Measurements from ENCODE around the gene SAP30BP.

The SAP30BP gene

DNA sequence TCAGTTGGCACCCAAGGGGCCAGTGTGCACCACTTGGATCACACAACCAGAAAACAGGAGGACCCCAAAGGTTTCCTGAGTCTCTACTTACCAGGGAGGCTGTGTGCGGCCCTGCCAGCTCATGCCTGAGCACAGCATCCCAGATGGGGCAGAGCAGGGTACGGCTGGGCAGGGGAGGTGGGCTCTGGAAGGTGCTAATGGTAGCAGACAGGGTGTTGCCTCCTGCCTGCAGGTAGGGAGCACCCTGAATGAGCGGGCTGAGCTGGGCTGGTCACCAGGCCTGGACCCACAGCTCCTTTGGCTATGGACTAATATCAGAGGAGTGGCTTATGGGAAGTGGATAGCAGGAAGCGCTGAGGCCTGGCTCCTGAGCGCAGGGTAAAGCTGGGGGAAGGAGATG, 14.8 kb upstream of the SAP30BP start:
- no peak for DNase-seq

DNA sequence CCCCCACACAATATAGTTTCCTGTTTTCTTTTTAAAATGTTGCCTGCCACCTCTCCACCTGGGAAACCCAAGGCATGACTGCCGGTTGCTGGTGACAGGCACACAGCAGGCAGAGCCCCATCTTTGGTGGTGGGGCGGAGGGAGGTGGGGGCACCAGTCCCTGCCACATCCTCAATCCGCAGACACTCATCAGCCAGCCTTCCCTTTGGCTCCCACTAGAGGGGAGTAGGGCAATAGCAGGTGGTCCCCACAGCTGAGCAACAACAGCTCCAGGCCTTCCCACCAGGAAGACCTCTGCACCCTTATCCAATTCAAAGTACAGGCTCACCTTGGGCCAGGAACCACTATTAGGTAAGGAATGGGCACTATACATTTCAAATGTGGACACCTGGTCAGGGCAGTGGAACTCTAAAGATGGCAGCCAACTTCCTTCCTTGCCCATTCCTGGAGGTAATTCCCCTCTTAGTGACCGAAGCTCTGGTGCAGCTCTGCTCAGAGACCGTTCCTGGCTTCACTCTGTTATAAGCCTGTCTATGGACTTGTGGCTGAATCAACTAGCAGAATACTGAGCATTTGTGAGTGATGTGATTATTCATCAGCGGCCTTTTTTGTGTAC, 14.1 kb upstream of the SAP30BP start:
- peak; percentile 40 for DNase-seq

DNA sequence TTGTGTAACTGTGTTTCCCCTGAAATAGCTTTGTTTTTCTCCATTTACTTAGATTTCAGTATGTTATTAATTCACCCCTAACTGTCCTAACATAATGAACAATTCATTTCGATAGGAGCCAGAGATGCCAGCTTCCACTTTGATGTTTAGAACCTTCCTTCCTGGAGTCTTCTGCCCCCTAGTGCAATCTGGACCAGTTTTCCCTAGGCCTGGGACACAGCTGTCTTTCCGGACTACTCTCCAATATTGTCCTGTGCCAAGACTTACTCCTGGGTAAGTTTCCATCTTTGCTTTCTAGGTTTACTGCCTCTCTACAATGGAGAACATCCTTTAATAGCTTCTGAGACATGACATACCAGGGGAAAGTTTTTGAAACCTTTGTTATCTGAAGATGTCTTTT, 13.0 kb upstream of the SAP30BP start:
- DNase-seq = no peak

DNA sequence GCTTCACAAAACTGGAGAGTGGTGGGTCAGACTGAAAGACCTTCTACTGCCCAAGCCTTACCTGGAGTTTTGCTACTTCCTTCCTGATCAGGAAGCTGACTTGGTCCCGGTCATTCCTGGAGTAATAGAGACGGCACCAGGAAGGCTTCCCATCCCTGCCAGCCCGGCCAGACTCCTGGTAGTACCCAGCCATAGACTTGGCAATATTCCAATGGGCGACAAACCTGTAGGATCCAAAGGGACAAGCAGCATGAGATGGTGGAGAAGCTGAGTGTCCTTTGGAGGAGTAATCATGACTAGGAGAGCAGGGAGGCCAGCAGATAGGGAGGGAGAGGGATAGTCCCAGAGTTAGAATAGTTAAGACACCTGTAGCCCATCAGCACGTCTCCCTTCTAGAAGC, 8.9 kb upstream of the SAP30BP start:
- no peak for DNase-seq

DNA sequence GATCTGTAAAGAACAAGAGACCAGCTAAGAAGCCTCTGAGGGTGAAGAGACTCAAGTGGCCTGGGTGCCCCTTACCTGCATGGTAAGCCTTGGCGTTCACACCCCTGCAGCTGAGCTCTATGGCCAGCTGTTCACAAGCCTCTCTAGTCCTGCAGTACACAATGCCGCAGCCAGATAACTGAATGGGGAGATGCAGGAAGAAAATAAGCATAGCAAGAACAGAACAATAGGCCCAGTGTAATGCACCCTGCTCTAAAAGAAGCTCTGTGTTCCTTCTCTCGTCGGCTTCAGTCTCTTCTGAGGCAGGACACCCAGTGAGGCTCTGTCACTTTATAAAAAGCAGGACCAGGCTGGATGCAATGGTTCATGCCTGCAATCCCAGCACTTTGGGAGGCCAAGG, 5.6 kb upstream of the SAP30BP start:
- no peak for DNase-seq

DNA sequence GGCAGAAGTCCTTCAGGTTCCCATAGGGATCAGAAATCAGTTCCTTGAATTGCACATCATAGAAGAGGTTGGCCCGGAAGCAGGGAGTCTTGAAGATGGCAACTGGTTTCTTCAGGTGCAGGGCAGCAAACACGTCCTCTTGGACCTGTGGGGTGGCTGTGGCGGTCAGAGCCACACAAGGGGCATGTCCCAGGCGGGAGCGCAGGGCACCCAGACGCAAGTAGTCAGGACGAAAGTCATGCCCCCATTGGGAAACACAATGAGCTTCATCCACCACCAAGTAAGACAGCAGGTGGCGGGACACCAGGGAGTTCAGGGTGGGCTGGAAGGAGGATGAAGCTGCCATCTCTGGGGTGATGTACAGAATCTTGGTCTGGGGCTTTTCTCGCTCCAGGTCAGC, 4.6 kb upstream of the SAP30BP start:
- DNase-seq = no peak

DNA sequence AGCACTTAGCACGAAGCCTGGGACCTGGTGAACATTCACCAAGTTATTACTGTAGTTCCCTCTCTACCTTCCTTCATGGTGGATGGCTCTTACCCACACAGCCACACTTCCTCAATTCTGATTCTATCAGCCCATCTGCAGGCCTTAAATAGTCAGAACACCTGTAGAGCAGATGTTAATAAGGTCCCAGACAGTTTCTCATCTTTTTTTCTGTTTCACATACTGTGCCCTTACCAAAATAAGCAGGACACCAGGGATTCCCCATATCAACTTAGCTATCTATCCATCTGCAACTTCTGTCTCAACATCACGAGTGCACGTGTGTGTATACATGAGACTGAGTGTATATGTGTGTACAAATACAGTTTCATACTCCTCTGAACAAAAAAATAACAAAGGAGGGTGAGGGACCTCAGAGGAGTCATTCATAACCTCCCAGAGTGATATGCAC, 3.0 kb upstream of the SAP30BP start:
- DNase-seq = no peak

DNA sequence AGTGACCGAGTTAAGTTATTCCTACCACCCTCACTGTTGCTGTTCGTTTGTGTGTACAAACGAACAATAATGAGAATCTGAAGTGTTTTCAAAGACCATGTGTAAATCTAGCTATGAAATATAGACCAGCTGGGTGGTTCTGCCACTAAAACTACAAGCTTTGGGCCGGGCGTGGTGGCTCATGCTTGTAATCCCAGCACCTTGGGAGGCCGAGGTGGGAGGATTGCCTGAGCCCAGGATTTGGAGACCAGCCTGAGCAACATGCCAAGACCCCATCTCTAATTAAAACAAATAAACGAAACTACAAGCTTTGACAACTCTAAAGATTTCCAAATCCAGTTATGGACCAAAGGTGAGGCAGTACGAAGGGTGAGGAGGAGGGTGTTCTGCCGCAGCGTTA, 1.2 kb upstream of the SAP30BP start:
- no peak for DNase-seq

DNA sequence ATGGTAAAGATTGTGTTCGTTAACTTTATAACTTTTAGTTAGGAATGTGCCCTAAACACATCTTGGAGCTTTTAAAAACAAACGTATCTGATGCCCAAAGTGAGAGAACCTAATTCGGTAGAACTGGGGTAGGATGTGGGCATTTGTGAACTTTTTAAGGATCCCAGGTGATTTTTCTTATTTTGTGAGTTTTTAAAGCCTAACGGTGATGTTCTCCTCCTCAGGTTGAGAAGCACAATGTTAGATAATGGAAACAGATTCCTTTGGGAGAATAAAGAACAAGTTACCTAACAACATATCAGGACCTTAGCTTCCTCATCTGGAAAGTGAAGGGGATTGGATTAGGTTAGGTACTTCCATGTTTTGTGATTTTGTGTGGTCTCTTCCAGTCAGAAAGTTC, 687 bp downstream of the SAP30BP start:
- DNase-seq = no peak

DNA sequence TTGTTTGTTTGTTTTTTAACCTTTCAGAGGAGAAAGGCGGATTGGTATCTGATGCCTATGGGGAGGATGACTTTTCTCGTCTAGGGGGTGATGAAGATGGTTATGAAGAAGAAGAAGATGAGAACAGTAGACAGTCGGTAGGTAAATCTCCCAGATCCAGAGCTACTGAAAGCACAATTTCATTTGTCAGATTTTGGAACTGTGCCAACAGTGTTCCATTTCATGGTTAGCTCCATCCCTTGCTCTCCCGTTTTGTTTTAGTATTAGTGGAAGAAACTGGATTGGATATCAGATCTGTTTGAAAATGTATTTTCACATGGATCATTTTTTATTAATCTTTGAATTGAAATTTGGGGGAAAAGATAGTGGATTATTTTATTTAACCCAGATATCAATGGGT, 1.4 kb downstream of the SAP30BP start:
- no peak for DNase-seq

DNA sequence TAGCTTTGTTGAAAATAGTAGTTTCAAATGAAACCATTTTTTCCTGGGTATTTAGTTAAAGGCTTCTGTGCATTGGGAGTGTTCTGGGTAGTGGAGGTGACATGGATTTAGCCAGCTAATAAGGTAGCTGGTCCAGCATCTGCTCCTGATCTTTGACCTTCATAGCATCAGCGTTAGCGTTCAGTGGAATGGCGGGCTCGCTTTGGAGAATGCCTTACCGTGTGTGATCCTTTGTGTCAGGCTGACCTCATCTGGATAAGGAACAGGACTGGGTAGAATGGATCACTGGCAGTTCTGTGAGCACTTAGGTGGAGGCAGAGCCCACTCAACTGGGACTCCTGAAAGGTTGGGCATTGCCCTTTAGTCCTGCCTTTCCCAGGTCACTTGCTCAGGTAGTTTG, 3.7 kb downstream of the SAP30BP start:
- DNase-seq = no peak

DNA sequence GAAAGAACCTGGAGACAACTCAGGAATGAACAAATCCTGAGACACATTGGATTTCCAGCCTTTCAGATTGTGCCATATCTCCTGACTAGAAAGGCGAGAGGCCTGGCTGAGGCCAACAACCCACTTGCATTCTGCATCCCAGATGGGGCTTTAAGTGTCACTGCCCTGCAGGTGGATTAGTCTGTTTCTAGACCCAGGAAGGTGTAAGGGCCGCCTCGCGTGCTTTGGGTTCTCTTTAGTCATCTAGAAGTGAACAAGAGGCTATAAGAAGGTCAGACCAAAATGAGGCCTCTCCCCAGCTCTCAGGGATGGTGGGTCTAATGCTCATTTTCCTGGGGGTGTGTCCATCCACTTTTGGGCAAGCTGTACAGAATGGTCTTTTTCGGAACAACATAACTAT, 4.9 kb downstream of the SAP30BP start:
- no peak for DNase-seq

DNA sequence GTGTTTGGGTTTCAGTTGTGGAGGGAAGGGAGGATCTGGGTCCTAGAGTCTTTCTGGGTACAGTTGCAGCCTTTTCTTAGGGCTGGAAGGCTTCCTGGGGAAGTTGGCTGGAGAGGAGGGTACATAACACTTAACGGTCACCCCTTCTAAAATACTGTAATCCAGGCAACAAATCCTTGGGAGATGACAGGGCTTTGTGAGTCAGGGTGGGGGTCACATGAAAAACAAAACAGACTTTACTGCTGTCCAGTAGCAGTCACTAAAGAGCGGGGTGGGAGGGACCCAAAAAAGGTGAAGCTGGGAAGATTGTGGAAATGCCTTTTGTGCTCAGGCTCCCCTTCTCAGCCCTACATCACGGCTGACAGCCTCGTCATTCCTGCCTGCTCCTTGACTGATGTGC, 6.3 kb downstream of the SAP30BP start:
- DNase-seq = no peak

DNA sequence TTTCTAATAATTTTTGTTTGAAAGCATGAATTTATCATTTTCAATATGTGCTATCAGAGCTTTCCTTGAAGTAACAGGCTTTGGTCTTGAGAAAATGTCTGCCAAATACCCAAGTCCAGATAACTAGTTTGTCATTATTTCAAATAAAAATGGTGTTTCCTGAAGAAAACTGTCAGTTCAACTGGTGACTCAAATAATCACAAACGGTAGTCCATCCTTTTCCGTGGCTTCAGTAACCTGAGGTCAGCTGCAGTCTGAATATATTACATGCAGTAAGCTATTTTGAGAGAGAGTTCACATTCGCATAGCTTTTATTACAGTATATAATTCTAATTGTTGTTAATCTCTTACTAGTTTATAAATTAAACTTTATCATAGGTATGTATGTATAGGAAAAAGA, 9.3 kb downstream of the SAP30BP start:
- DNase-seq = no peak

DNA sequence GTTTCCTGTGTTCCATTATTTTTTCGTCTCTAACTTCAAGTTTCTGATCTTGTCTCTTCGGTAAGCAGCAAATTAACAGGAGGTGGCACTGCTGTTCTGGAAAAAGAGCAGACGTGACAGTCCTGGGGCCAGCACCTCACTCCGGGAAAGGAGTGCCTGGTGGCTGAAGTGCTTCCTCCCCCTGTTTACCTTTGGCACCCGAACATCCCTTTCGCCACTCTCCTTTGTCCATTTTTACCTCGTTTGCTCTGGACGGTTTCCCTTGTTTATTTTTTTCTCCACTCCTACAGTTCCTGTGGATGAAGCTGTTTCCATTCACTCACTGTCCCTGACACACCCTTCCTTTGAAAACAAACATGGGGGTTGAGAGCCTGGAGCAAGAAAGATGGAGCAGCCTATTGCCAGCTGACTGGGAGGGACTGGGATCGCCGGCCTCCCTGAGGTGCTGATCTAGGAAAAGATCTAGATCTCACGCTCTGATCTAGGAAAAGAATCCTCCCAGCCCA, 12.6 kb downstream of the SAP30BP start:
- DNase-seq = no peak

DNA sequence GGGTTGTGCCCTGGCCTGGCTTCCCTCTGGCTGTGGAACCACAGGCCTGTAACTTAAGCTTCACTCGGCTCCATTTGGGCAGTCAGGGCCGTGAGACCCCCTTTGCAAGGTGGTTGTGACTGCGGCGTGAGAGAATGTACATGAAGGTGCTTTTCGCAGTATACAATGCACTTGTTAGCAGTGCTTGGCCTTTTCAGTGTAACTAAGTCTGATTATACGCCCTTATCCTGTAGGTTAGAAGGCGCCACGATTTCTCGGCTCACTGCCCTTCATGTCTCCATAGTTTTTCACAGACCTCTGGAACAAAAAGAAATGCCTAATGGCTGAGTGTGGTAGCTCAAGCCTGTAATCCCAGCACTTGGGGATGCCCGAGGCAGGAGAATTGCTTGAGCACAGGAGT, 13.3 kb downstream of the SAP30BP start:
- no peak for DNase-seq

DNA sequence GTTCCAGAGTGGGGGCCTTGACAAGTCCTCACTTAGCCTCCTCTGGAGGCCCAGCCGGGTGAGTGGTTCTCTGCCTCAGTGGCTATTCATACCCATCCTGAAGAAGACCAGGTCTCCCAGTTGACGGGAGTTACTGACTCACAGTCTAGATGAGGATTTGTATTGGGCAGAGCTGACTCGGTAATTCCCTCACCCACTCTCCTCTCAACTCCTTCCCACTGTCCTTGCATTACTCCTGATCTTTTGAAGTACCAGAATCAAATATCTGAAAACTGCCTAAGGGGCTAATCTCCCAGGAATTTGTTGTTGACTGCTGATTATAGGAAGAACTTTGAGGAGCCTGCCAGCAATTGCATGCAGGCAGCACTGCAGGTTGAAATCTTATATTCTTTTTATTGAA, 14.2 kb downstream of the SAP30BP start:
- DNase-seq = no peak

DNA sequence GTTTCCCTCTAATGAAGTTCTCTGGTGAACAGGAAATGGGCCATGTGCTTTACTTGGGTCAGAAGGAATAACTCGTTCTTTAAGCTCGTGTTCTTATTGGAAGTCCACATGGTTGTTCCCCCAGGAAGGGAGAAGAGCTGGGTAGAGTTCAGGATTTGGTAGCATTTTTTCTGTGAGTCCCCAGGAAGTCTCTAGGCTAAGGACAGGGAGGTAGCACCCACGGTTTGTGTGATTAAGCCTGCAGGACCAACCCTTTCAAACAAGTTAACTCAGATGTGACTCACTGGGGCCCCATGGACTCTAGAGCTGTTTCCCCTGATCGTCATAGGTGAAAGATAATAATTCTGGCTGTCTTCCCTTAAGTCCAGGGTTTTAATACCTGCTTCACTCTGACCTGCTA, 16.4 kb downstream of the SAP30BP start:
- DNase-seq = no peak

DNA sequence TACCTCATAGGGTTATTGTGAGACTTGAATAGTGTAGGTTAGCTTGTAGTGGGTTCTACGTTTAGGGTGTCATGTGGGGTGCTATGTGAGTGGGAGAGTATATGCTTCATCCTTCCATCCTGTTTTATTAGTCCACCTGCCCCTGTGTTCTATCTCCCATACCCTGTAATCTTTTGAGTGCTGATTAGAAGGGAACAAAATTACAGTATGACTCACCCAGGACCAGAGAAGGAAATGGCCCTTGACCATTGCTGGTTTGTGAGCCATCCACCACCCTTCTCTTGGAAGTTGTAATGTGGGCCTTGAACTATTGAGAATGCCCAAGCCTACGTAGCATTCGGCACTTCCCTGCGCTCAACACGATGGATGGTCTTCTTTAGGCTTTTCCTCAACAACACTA, 17.1 kb downstream of the SAP30BP start:
- no peak for DNase-seq

DNA sequence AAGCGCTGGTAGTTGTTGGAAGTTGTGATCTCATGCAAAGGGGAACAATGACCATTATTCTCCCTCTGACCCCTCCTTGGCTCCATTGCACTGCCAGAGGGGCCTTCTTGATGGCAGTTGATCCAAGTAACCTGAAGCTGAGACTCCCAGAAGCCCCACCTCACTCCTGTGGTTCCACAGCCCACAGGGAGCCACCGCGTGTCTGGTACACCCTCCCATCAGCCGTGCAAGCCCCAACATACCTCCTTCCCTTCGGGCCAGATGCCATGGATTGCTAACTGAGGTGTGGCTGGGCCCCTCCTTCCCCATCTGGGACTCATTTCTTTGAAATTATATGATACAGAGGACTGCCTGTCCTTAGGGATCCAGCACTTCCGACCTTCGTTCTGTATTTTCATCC, 17.8 kb downstream of the SAP30BP start:
- DNase-seq = peak; percentile 98

DNA sequence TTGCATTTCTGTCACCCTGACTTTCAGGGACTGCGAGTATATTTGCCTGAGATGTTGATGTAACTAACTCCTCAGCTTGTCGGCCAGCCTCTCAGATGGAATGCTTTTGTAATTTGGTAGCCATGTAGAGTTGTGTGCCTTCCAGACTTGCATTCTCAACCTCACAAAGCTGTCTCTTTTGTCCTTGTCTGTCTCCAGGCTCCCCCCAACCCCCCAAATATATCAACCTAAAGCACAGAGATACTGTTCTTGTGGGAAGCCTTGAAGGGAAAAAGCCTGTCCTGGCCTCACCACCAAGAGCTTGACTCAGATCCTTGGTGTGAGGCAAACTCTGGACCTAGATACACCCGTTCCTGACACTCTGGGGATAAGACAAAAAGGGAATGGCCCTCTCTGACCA, 18.4 kb downstream of the SAP30BP start:
- DNase-seq = no peak

DNA sequence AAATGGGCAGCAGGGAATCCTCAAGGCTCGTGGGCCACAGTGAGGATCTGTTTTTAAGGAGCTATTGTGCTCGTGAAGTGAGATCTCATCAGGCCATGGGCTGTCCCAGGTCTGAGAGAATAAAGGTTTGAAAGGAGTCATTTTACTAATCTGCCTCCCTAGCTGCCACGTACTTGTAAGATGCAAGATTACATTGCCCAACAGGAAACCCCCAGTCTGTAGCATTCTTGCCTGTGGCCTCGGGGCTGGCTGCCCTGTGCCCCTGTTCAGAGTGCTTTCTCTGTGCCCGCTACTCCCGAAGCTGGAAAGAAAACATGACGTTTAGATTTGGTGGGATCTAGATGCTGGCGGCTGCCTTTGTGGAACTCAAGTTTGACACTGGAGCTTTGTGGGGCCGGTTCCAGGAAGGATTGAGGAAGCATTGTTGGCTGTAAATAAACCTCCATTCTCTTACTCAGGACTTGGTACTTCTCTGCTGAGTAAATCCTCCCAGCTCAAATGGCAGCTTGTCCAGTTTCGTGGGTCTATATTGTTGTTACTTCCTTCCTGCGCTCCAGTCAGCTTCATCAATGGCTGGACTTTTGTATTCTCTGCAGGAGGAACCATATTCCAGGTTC, 21.2 kb downstream of the SAP30BP start:
- no peak for DNase-seq

DNA sequence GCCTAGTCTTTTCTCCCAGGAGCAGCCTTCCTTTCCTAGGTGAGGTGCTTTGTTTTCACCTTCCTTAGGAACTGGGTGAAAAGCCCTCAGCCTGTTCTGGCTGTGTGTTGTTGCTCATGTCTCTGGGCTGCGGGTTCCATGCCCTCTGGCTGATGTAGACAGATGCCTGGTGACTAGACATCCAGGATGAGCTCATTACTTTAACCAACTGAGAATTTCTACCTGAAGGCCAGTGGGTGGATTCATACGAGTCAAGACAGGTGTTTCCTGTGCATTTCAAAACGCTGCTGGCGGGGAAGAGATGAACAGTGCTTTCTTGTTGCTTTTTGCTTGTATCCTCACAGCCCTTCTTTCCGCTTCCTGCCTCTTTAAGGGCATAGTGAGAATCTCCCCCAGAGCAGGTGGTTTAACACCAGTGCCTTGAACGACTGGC, 22.3 kb downstream of the SAP30BP start:
- DNase-seq = peak; percentile 21

DNA sequence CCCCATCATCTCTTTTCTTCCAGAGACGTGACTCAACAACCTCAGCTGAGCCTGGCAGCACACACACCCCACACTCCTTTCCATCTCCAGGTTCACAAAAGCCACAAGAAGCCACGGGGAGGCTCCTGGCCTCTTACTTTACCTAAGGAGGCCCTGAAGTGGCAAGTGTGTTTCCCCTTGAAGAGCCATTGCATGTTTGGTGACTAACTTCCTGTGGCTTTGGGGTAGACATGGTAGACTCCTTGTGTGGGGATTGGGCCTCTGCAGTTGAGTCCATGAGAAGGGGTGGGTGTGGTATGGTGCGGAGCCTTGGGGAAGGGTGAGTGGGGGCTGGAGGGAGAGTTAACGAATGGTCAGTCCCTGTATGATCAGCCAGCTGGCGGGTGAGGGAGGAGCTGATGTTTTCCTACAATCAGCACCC, 24.2 kb downstream of the SAP30BP start:
- no peak for DNase-seq

All from NCI-H2171 treated with DMSO at 0.1 percent for 48 hours (cell line).